Measurements from ENCODE around the gene LIN7B. TPM values are rescaled to one million over a fixed set of nuclear protein-coding genes. Genes with fewer than 3 reads are reported as not detected.
"Not testable (repeated sequence)": the region's sequence is repeated elsewhere in the genome, so short reads cannot be mapped to it uniquely, and the experiment has no call there.

LIN7B gene
- total RNA-seq, 1 donor from 2014 or later = 32.6 TPM

- Mint-ChIP-seq H3K36me3 (ENCODE audit: unreplicated experiment) (peaks cover 12% of the 10 kb centered on the region), H3K27ac (ENCODE audit: unreplicated experiment) (peak within 1 kb of the TSS; percentile 86), H3K9me3 (ENCODE audit: unreplicated experiment) (peaks cover 16% of the 10 kb centered on the region), H3K27me3 (ENCODE audit: unreplicated experiment) (peaks cover 25% of the 10 kb centered on the region), H3K4me3 (ENCODE audit: unreplicated experiment) (peak within 1 kb of the TSS; percentile 93), H3K4me1 (ENCODE audit: low read depth, unreplicated experiment) (peaks cover 24% of the 10 kb centered on the region)
- TF ChIP-seq, protein P1, sequence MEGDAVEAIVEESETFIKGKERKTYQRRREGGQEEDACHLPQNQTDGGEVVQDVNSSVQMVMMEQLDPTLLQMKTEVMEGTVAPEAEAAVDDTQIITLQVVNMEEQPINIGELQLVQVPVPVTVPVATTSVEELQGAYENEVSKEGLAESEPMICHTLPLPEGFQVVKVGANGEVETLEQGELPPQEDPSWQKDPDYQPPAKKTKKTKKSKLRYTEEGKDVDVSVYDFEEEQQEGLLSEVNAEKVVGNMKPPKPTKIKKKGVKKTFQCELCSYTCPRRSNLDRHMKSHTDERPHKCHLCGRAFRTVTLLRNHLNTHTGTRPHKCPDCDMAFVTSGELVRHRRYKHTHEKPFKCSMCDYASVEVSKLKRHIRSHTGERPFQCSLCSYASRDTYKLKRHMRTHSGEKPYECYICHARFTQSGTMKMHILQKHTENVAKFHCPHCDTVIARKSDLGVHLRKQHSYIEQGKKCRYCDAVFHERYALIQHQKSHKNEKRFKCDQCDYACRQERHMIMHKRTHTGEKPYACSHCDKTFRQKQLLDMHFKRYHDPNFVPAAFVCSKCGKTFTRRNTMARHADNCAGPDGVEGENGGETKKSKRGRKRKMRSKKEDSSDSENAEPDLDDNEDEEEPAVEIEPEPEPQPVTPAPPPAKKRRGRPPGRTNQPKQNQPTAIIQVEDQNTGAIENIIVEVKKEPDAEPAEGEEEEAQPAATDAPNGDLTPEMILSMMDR (IDR thresholded peaks at IDR 0.05; ENCODE audit: partially characterized antibody, unreplicated experiment) = peak; percentile 39
- DNase-seq = peak; percentile 97
Observed at GRCh38 chr19:49118565-49119410, 4.6 kb downstream of the LIN7B start, which contains the start of gene C19orf73. Gene C19orf73, minus strand, starts transcription at chr19:49119143. Its CDS starts 121 bp downstream, at chr19:49119022.

- Mint-ChIP-seq H3K4me1 (ENCODE audit: low read depth, unreplicated experiment) (peaks cover 23% of the 10 kb centered on the region), H3K27ac (ENCODE audit: unreplicated experiment) (peak within 1 kb of the TSS; percentile 86), H3K9me3 (ENCODE audit: unreplicated experiment) (peaks cover 13% of the 10 kb centered on the region), H3K27me3 (ENCODE audit: unreplicated experiment) (peaks cover 23% of the 10 kb centered on the region), H3K36me3 (ENCODE audit: unreplicated experiment) (peaks cover 12% of the 10 kb centered on the region), H3K4me3 (ENCODE audit: unreplicated experiment) (peak within 1 kb of the TSS; percentile 93)
- peak; percentile 74 for DNase-seq
- TF ChIP-seq, protein P1 (IDR thresholded peaks at IDR 0.05; ENCODE audit: partially characterized antibody, unreplicated experiment) = no peak
Observed at GRCh38 chr19:49119411-49120324, 5.5 kb downstream of the LIN7B start, which contains the start of gene PPFIA3. Gene PPFIA3, plus strand, starts transcription at chr19:49119544. Its CDS starts 8,330 bp downstream, at chr19:49127874.

GRCh38 chr19:49120325-49120683, 6.1 kb downstream of the LIN7B start:
- H3K27me3 Mint-ChIP-seq (ENCODE audit: unreplicated experiment) = peaks cover 20% of the 10 kb centered on the region

DNA sequence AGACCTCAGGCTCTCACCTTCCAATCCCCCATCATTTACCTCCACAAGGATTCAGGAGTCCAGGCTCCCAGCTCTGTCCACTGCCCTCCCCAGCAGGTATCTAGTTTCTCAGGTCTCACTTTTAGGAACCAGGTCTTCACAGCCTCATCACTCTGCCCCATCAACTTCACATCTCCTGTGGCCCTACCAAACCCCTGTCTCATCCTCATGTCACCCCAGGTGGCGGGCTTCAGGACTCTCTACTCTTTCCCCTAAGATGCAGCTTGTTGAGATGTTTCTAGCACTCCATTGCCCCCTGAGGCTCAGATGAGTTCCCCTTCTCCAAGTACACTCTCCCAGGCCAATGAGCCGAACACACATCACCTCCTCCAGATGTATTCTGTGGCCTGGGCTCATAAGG, 6.7 kb downstream of the LIN7B start:
- Mint-ChIP-seq H3K4me1 (ENCODE audit: low read depth, unreplicated experiment) (peaks cover 27% of the 10 kb centered on the region), H3K36me3 (ENCODE audit: unreplicated experiment) (peaks cover 12% of the 10 kb centered on the region), H3K27ac (ENCODE audit: unreplicated experiment) (peak overlapping the region; percentile 72), H3K4me3 (ENCODE audit: unreplicated experiment) (peak overlapping the region; percentile 87), H3K9me3 (ENCODE audit: unreplicated experiment) (peaks cover 11% of the 10 kb centered on the region), H3K27me3 (ENCODE audit: unreplicated experiment) (peaks cover 20% of the 10 kb centered on the region)
- DNase-seq = no peak
- TF ChIP-seq, protein P1 (IDR thresholded peaks at IDR 0.05; ENCODE audit: partially characterized antibody, unreplicated experiment) = no peak

More at GRCh38 chr19:49120325-49120683, 6.1 kb downstream of the LIN7B start:
- peaks cover 27% of the 10 kb centered on the region for H3K4me1 Mint-ChIP-seq (ENCODE audit: low read depth, unreplicated experiment)
- TF ChIP-seq, protein P1 (IDR thresholded peaks at IDR 0.05; ENCODE audit: partially characterized antibody, unreplicated experiment) = no peak
- H3K4me3 Mint-ChIP-seq (ENCODE audit: unreplicated experiment) = peak overlapping the region; percentile 87
- no peak for DNase-seq
- peak overlapping the region; percentile 72 for H3K27ac Mint-ChIP-seq (ENCODE audit: unreplicated experiment)
- H3K9me3 Mint-ChIP-seq (ENCODE audit: unreplicated experiment) = peaks cover 11% of the 10 kb centered on the region
- H3K36me3 Mint-ChIP-seq (ENCODE audit: unreplicated experiment) = peaks cover 12% of the 10 kb centered on the region

- not testable (repeated sequence) for H3K4me3 Mint-ChIP-seq (ENCODE audit: unreplicated experiment); H3K36me3 Mint-ChIP-seq (ENCODE audit: unreplicated experiment); H3K9me3 Mint-ChIP-seq (ENCODE audit: unreplicated experiment); H3K27ac Mint-ChIP-seq (ENCODE audit: unreplicated experiment); DNase-seq
- H3K4me1 Mint-ChIP-seq (ENCODE audit: low read depth, unreplicated experiment) = peaks cover 23% of the 10 kb centered on the region
- peaks cover 18% of the 10 kb centered on the region for H3K27me3 Mint-ChIP-seq (ENCODE audit: unreplicated experiment)
Observed at GRCh38 chr19:49121841-49122240, 7.7 kb downstream of the LIN7B start.

GRCh38 chr19:49123285-49123684, 9.1 kb downstream of the LIN7B start:
- not testable (repeated sequence) for H3K36me3 Mint-ChIP-seq (ENCODE audit: unreplicated experiment); H3K27ac Mint-ChIP-seq (ENCODE audit: unreplicated experiment); H3K4me3 Mint-ChIP-seq (ENCODE audit: unreplicated experiment); H3K9me3 Mint-ChIP-seq (ENCODE audit: unreplicated experiment); DNase-seq
- Mint-ChIP-seq H3K27me3 (ENCODE audit: unreplicated experiment) (peaks cover 12% of the 10 kb centered on the region), H3K4me1 (ENCODE audit: low read depth, unreplicated experiment) (peaks cover 15% of the 10 kb centered on the region)

Data from glutamatergic neuron (in vitro differentiated cells).